GM13976 (cell line): ENCODE measurements around the gene SNX17.
"Not testable (repeated sequence)": the region's sequence is repeated elsewhere in the genome, so short reads cannot be mapped to it uniquely, and the experiment has no call there.

Experiments used
- DNase-seq: peaks from one replicate; pipeline ENCODE4 v3.0.0; 2012; ENCODE audit warnings: low spot score
- in situ Hi-C: fragments of 300-500 bp; cut with MboI; formaldehyde crosslinking; loops from one replicate; pipeline ENCODE4 v1.12.0; 2022; ENCODE audit warnings: low sequenced_read_pairs, mixed read lengths, inconsistent platforms; ENCODE audit not compliant: unreplicated experiment
- TF ChIP-seq, protein P1 (sequence below): IDR thresholded peaks from 2 replicates; pipeline ENCODE4 v1.5.1; 2012; ENCODE audit warnings: borderline replicate concordance, mild to moderate bottlenecking; ENCODE audit not compliant: insufficient read depth; ENCODE audit errors: extremely low read depth, missing control alignments, control extremely low read depth

SNX17 gene

DNA sequence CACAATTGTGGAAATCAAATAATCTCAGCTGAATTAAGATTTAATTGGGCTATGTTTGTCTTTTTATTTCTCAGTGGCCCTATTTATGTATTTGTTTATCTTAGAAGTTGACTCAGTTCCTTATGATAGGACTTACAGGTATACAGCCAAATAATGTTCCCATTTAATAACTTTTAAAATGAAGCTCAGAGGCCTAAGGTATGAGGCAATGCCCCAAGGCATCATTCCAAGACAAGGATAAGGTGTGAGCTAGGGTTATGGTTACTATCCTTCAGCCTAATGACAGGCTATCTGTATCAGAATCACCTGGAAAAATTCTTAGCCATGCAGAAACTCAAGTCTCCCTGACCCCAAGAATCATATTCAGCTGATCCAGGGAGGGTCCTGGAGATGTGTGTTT is 50.6 kb downstream of the SNX17 start:
- DNase-seq: no peak
- in situ Hi-C loops: no loop called here
- TF ChIP-seq, protein P1, sequence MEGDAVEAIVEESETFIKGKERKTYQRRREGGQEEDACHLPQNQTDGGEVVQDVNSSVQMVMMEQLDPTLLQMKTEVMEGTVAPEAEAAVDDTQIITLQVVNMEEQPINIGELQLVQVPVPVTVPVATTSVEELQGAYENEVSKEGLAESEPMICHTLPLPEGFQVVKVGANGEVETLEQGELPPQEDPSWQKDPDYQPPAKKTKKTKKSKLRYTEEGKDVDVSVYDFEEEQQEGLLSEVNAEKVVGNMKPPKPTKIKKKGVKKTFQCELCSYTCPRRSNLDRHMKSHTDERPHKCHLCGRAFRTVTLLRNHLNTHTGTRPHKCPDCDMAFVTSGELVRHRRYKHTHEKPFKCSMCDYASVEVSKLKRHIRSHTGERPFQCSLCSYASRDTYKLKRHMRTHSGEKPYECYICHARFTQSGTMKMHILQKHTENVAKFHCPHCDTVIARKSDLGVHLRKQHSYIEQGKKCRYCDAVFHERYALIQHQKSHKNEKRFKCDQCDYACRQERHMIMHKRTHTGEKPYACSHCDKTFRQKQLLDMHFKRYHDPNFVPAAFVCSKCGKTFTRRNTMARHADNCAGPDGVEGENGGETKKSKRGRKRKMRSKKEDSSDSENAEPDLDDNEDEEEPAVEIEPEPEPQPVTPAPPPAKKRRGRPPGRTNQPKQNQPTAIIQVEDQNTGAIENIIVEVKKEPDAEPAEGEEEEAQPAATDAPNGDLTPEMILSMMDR: no peak

DNA sequence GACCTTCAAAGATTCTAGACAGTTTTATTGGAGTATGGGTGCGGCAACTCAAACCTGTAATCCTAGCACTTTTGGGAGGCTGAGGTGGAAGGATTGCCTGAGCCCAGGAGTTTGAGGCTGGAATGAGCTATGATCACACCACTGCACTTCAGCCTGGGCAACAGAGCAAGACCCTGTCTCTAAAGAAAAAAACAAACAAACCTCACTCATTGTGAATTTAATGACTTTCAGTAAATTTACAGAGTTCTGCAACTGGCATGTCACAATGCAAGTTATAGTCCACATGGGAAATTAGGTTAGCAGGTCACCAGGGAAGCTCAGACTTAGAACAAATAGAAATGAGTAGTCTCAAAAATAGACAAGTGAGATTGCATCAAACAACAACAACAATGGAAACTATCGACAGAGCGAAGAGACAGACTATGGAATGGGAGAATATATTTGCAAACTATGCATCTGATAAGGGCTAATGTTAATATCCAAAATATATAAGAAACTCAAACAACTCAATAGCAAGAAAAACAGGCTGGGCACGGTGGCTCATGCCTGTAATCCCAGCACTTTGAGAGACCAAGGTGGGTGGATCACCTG is 51.3 kb downstream of the SNX17 start:
- TF ChIP-seq, protein P1: no peak
- in situ Hi-C loops: no loop called here
- no peak for DNase-seq

DNA sequence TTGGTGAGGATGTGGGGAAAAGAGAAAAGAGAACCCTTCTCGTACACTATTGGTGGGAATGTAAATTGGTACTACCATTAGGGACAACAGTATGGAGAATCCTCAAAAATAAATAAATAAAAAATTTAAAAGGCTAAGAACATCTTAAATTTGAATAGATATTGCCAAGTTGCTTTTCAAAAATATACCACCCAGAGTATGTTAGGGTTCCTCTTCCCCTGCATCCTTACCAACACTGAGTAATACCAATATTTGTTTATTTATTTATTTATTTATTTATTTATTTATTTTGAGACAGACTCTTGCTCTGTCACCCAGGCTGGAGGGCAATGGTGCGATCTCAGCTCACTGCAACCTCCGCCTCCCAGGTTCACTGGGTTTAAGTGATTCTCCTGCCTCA is 52.5 kb downstream of the SNX17 start:
- TF ChIP-seq, protein P1: no peak
- in situ Hi-C loops: no loop called here
- no peak for DNase-seq

DNA sequence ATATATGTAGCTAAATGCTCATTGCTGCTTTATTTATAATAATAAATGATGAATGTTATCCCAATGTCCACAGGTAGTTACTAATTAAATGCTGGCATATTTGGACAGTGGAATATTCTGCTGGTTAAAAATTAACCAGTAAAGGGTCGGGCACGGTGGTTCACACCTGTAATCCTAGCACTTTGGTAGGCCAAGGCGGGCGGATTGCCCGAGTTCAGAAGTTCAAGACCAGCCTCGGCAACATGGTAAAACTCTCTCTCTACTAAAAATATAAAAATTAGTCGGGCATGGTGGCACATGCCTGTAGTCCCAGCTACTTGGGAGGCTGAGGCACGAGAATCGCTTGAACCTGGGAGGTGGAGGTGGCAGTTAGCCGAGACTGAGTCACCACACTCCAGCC is 54.6 kb downstream of the SNX17 start:
- in situ Hi-C loops, DNase-seq: not testable (repeated sequence)
